SK-N-SH (cell line): ENCODE data around the gene ASCL2.

Source experiments
- CHD2 ChIP-seq: fragments of 150-350 bp; IDR thresholded peaks from 2 replicates; pipeline ENCODE4 v1.6.1; 2018; ENCODE audit warnings: low read length; ENCODE audit not compliant: partially characterized antibody
- CTCF ChIP-seq: fragments of 200-600 bp; sonication (generic); IDR thresholded peaks from 2 replicates; pipeline ENCODE4 v1.6.1; 2017; ENCODE audit warnings: antibody characterized with exemption, mild to moderate bottlenecking, moderate library complexity
- ELF1 ChIP-seq: IDR thresholded peaks from 2 replicates; pipeline ENCODE4 v1.4.0; 2012
- EZH2phosphoT487 ChIP-seq: fragments of 200-600 bp; sonication (generic); IDR thresholded peaks from 2 replicates; pipeline ENCODE4 v1.6.1; 2017; ENCODE audit warnings: low read depth, mixed run types, mild to moderate bottlenecking, antibody characterized with exemption, moderate library complexity, borderline replicate concordance
- GABPA ChIP-seq: IDR thresholded peaks from 2 replicates; pipeline ENCODE4 v1.4.0; 2012; ENCODE audit warnings: low read depth, mild to moderate bottlenecking
- JUND ChIP-seq: IDR thresholded peaks from 2 replicates; pipeline ENCODE4 v1.4.0; 2012
- MAX ChIP-seq: IDR thresholded peaks from 2 replicates; pipeline ENCODE4 v1.4.0; 2012; ENCODE audit warnings: low read depth
- RAD21 ChIP-seq: IDR thresholded peaks from 2 replicates; pipeline ENCODE4 v1.6.1; 2012; ENCODE audit warnings: mild to moderate bottlenecking, low read length
- REST ChIP-seq: IDR thresholded peaks from 2 replicates; pipeline ENCODE4 v1.6.1; 2012; ENCODE audit warnings: mild to moderate bottlenecking, low read depth, low read length, moderate library complexity
- RXRA ChIP-seq: IDR thresholded peaks from 2 replicates; pipeline ENCODE4 v1.4.0; 2012; ENCODE audit warnings: low read depth, mild to moderate bottlenecking, borderline replicate concordance
- USF2 ChIP-seq: fragments of 150-350 bp; IDR thresholded peaks from 2 replicates; pipeline ENCODE4 v1.6.1; 2017; ENCODE audit warnings: antibody characterized with exemption, low read length, low read depth, borderline replicate concordance
- YY1 ChIP-seq: IDR thresholded peaks from 2 replicates; pipeline ENCODE4 v1.4.0; 2012; ENCODE audit warnings: low read depth, mild to moderate bottlenecking
- TF ChIP-seq, protein P1 (sequence below): fragments of 150-350 bp; IDR thresholded peaks from 2 replicates; pipeline ENCODE4 v1.6.1; 2016; ENCODE audit warnings: mild to moderate bottlenecking, low read depth, low read length
- TF ChIP-seq, protein P2 (sequence below): IDR thresholded peaks from 2 replicates; pipeline ENCODE4; 2012

DNA sequence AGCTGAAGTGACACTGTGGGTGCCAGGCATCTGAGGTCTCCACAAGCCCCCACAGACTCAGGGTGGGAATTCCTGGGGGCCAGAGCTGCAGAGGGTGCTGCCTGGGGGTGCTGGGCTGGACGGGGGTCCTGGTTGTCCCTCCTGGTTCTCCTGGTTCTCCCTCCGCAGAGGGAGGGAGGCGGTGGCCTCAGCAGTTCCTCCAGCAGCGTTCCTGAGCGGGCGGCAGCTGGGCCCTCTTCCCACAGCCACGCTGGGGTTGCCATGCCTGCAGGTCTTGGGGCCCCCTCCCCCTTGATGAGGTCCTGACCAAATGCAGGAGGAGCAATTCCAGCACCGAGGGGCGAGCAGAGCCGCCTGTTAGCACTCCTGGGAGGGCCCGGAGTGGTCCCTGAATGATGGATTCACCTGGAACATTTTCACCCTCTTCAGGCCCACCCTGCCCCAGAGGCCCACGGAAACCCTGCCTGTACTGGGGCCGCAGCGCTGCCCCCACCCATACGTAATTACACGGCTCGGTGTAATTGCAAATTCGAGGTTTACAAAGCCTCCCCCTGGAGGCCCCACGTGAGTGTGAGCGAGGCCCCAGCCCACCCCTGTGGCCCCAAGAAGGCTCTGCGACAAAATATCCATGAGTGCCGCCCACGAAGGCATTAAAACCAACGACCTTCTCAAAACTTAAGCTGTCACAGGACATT is 30.7 kb upstream of the ASCL2 start:
- no peak for TF ChIP-seq JUND
- no peak for TF ChIP-seq USF2
- TF ChIP-seq, protein P1, sequence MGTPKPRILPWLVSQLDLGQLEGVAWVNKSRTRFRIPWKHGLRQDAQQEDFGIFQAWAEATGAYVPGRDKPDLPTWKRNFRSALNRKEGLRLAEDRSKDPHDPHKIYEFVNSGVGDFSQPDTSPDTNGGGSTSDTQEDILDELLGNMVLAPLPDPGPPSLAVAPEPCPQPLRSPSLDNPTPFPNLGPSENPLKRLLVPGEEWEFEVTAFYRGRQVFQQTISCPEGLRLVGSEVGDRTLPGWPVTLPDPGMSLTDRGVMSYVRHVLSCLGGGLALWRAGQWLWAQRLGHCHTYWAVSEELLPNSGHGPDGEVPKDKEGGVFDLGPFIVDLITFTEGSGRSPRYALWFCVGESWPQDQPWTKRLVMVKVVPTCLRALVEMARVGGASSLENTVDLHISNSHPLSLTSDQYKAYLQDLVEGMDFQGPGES = no peak
- TF ChIP-seq EZH2phosphoT487 = no peak
- no peak for TF ChIP-seq MAX
- no peak for TF ChIP-seq REST
- TF ChIP-seq RAD21 = no peak
- TF ChIP-seq GABPA = no peak
- no peak for TF ChIP-seq CTCF
- no peak for TF ChIP-seq ELF1
- TF ChIP-seq, protein P2, sequence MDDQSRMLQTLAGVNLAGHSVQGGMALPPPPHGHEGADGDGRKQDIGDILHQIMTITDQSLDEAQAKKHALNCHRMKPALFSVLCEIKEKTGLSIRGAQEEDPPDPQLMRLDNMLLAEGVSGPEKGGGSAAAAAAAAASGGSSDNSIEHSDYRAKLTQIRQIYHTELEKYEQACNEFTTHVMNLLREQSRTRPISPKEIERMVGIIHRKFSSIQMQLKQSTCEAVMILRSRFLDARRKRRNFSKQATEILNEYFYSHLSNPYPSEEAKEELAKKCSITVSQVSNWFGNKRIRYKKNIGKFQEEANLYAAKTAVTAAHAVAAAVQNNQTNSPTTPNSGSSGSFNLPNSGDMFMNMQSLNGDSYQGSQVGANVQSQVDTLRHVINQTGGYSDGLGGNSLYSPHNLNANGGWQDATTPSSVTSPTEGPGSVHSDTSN = no peak
- no peak for TF ChIP-seq RXRA
- TF ChIP-seq YY1 = no peak
- TF ChIP-seq CHD2 = no peak
